Testis (tissue), 3 donors: ENCODE measurements around the gene NEURL1B. TPM values are rescaled to one million over a fixed set of nuclear protein-coding genes. Genes with fewer than 3 reads are reported as not detected.

ENCODE experiments used
- DNase-seq: peaks from one replicate; pipeline ENCODE4 v3.0.0-alpha.2; 2019
- H3K27ac ChIP-seq, 2 donors: fragments of 200-600 bp; sonication (generic); one replicate each; pipeline ENCODE4 v1.5.1; 2019
- H3K27me3 ChIP-seq: fragments of 200-600 bp; sonication (generic); one replicate; pipeline ENCODE4 v1.5.1; 2019
- H3K36me3 ChIP-seq: fragments of 200-600 bp; sonication (generic); one replicate; pipeline ENCODE4 v1.5.1; 2017; ENCODE audit warnings: low read depth; ENCODE audit errors: missing control alignments
- H3K4me1 ChIP-seq: fragments of 200-600 bp; sonication (generic); one replicate; pipeline ENCODE4 v1.5.1; 2019
- H3K4me3 ChIP-seq, 2 donors: fragments of 200-600 bp; sonication (generic); one replicate each; pipeline ENCODE4 v1.5.1; 2017 to 2019
- H3K9me3 ChIP-seq: fragments of 200-600 bp; sonication (generic); one replicate; pipeline ENCODE4 v1.5.1; 2017
- CTCF ChIP-seq, 3 experiments: fragments of 450-650 bp in 2 of 3; fragments of 200-600 bp in 1 of 3; sonication (generic) in 1 of 3; IDR thresholded peaks; one replicate each; pipeline ENCODE4 v1.5.1; 2016 to 2019; ENCODE audit warnings: antibody characterized with exemption in 3 of 3, mild to moderate bottlenecking in 2 of 3, moderate library complexity in 1 of 3
- POLR2A ChIP-seq: fragments of 450-650 bp; IDR thresholded peaks from one replicate; pipeline ENCODE4 v1.6.1; 2017; ENCODE audit warnings: antibody characterized with exemption, mild to moderate bottlenecking, moderate library complexity
- WGBS, 2 donors: methylation state at CpG; one replicate each; pipeline ENCODE4 v1.1.5; 2018; 5-methylcytosine and 5-hydroxymethylcytosine counted together
- intact Hi-C: fragments of 100-400 bp; cut with DNase I; formaldehyde crosslinking; loops from one replicate; pipeline ENCODE4 v1.15.1; 2023; ENCODE audit warnings: low total_unique reads
- polyA plus RNA-seq: library from polyadenylated mRNA; stranded (reverse); fragments of 350-450 nt; fragmentation: Illumina TruSeq; extraction: RNeasy Lipid Tissue Mini Kit (QIAGEN cat#74804); gene quantifications from one replicate; pipeline ENCODE4 v1.2.3, GENCODE V29; 2014; ENCODE audit warnings: low read depth, low replicate concordance; ENCODE audit not compliant: insufficient read depth
- total RNA-seq, 2 donors: library from RNA; depleted of rRNA; stranded (reverse); fragments of >200 nt; gene quantifications; one replicate each; pipeline ENCODE4 v1.2.3, GENCODE V29; 2016

Gene NEURL1B
- total and polyA plus RNA-seq, 3 donors from 2014 or later, result 15.8 to 18.1 (median 17.1) TPM

- Histone ChIP-seq H3K27ac (peak overlapping the region; percentile 3 to 50), H3K9me3 (no peaks in the 10 kb centered on the region), H3K4me3 (no peak overlapping the region), H3K36me3 (no peaks in the 10 kb centered on the region), H3K27me3 (no peaks in the 10 kb centered on the region), H3K4me1 (peaks cover 32% of the 10 kb centered on the region)
- TF ChIP-seq CTCF (IDR thresholded peaks at IDR 0.05) (no peak), POLR2A (no peak)
- WGBS, 2 donors, result 51 to 62% methylated on average over 6 to 11 of the region's 11 CpGs
- peak; percentile 47 for DNase-seq
- intact Hi-C loops, result no loop called here
These were observed 47.5 kb downstream of the NEURL1B start for GRCh38 chr5:172688349-172689217.

GRCh38 chr5:172689218-172689572, 48.1 kb downstream of the NEURL1B start:
- DNase-seq, result no peak
- intact Hi-C loops, result no loop called here
- H3K4me3 ChIP-seq, result no peak overlapping the region
- TF ChIP-seq CTCF (IDR thresholded peaks at IDR 0.05), result no peak
- no peak for TF ChIP-seq POLR2A
- H3K9me3 ChIP-seq, result no peaks in the 10 kb centered on the region
- WGBS, 2 donors, result 78 to 80% methylated on average over 7 of the region's 7 CpGs
- H3K36me3 ChIP-seq, result no peaks in the 10 kb centered on the region
- peak overlapping the region in 1 of 2 donors; percentile 36 for H3K27ac ChIP-seq
- H3K4me1 ChIP-seq, result peaks cover 39% of the 10 kb centered on the region
- H3K27me3 ChIP-seq, result no peaks in the 10 kb centered on the region

- intact Hi-C loops, result no loop called here
These were observed 48.7 kb downstream of the NEURL1B start for GRCh38 chr5:172689801-172690200.

GRCh38 chr5:172690258-172691075, 49.4 kb downstream of the NEURL1B start:
- DNase-seq, result no peak
- Histone ChIP-seq H3K4me1 (peaks cover 51% of the 10 kb centered on the region), H3K4me3 (no peak overlapping the region), H3K27me3 (no peaks in the 10 kb centered on the region), H3K27ac (no peak overlapping the region), H3K36me3 (no peaks in the 10 kb centered on the region), H3K9me3 (no peaks in the 10 kb centered on the region)
- no peak for TF ChIP-seq CTCF (IDR thresholded peaks at IDR 0.05)
- no peak for TF ChIP-seq POLR2A
- WGBS, 2 donors, result 71 to 86% methylated on average over 8 to 24 of the region's 24 CpGs
- intact Hi-C loops, result no loop called here

More at GRCh38 chr5:172689801-172690200, 48.7 kb downstream of the NEURL1B start:
- H3K27me3 ChIP-seq, result no peaks in the 10 kb centered on the region
- peaks cover 45% of the 10 kb centered on the region for H3K4me1 ChIP-seq
- 73 to 78% methylated on average over 6 to 10 of the region's 10 CpGs for WGBS, 2 donors
- no peak for DNase-seq
- H3K4me3 ChIP-seq, result no peak overlapping the region
- TF ChIP-seq POLR2A (no peak), CTCF (IDR thresholded peaks at IDR 0.05) (no peak)
- H3K9me3 ChIP-seq, result no peaks in the 10 kb centered on the region
- peak overlapping the region in 1 of 2 donors; percentile 36 for H3K27ac ChIP-seq
- no peaks in the 10 kb centered on the region for H3K36me3 ChIP-seq
